ENCODE results near the gene HDAC8. TPM values are rescaled to one million over a fixed set of nuclear protein-coding genes. Genes with fewer than 3 reads are reported as not detected.
"Not testable (repeated sequence)": the region's sequence is repeated elsewhere in the genome, so short reads cannot be mapped to it uniquely, and the experiment has no call there.

Gene HDAC8
- total and polyA plus RNA-seq, 2 experiments from 2014 or later: 36.6 to 40.3 TPM

- H3K27ac ChIP-seq: no peak overlapping the region
- no peaks in the 10 kb centered on the region for H3K9me3 ChIP-seq (ENCODE audit: low read depth)
- H3K36me3 ChIP-seq: no peaks in the 10 kb centered on the region
- no peak for TF ChIP-seq CTCF (IDR thresholded peaks at IDR 0.05; ENCODE audit: low read depth, low read length)
- DNase-seq (ENCODE audit: low read depth in 1 of 2, low spot score in 1 of 2): no peak
- no peaks in the 10 kb centered on the region for H3K4me1 ChIP-seq (ENCODE audit: low read depth)
- H3K4me3 ChIP-seq: no peak overlapping the region
- no peaks in the 10 kb centered on the region for H3K27me3 ChIP-seq
Measured at GRCh38 chrX:72436010-72436409, 136.6 kb downstream of the HDAC8 start.

- H3K27ac ChIP-seq: no peak overlapping the region
- H3K36me3 ChIP-seq: no peaks in the 10 kb centered on the region
- DNase-seq (ENCODE audit: low read depth in 1 of 2, low spot score in 1 of 2): peak in 1 of 2 donors; percentile 3
- H3K27me3 ChIP-seq: no peaks in the 10 kb centered on the region
- no peaks in the 10 kb centered on the region for H3K4me1 ChIP-seq (ENCODE audit: low read depth)
- no peaks in the 10 kb centered on the region for H3K9me3 ChIP-seq (ENCODE audit: low read depth)
- no peak for TF ChIP-seq CTCF (IDR thresholded peaks at IDR 0.05; ENCODE audit: low read depth, low read length)
- no peak overlapping the region for H3K4me3 ChIP-seq
Measured at GRCh38 chrX:72430405-72430968, 142.2 kb downstream of the HDAC8 start.

- Histone ChIP-seq H3K27ac (no peak overlapping the region), H3K27me3 (no peaks in the 10 kb centered on the region), H3K36me3 (no peaks in the 10 kb centered on the region), H3K4me3 (no peak overlapping the region), H3K9me3 (ENCODE audit: low read depth) (no peaks in the 10 kb centered on the region), H3K4me1 (ENCODE audit: low read depth) (no peaks in the 10 kb centered on the region)
- TF ChIP-seq CTCF (IDR thresholded peaks at IDR 0.05; ENCODE audit: low read depth, low read length): no peak
- no peak for DNase-seq (ENCODE audit: low read depth in 1 of 2, low spot score in 1 of 2)
Measured at GRCh38 chrX:72421797-72422196, 150.8 kb downstream of the HDAC8 start.

DNA sequence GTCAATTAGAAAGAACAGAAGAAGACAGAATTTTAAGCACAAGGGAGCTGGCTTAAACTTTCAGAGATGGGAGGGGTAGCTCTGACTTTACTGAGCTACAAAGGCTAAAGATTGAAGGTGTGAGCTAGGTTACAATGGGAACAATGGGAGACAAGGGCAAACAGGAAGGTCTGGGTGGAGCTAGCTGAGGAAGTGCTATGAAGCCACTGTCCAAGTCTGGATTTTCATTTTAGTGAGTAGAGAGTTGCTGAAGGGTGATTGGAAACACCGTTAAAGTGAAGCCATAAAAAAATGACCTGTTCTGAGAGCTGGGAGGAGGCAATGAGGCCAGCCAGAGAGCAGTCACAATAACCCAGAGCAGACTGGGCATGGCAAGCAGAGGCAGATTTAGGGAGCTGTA, 162.7 kb downstream of the HDAC8 start:
- no peak for DNase-seq (ENCODE audit: low read depth in 1 of 2, low spot score in 1 of 2)
- Histone ChIP-seq H3K4me1 (ENCODE audit: low read depth) (no peaks in the 10 kb centered on the region), H3K9me3 (ENCODE audit: low read depth) (no peaks in the 10 kb centered on the region), H3K36me3 (no peaks in the 10 kb centered on the region), H3K4me3 (no peak overlapping the region), H3K27ac (no peak overlapping the region), H3K27me3 (no peaks in the 10 kb centered on the region)
- TF ChIP-seq CTCF (IDR thresholded peaks at IDR 0.05; ENCODE audit: low read depth, low read length): no peak

DNA sequence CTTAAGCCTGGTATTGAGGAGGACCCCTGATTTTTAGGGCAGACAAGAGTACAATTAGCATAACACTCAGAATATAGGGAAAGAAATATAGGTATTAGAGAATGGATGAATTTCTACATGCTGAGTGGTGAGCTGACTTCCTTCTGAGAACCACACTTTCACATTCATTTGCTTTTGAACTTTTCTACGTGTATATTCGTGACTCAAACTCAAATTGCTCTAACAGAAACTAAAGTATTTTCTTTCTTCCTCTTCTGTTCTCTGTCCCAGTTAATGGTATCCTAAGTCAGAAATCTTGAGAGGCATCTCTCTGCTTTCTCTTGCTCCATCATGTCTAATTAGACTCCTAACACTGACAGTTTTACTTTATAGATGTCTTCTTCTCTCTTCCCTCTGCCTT, 163.8 kb downstream of the HDAC8 start:
- no peaks in the 10 kb centered on the region for H3K36me3 ChIP-seq
- H3K4me3 ChIP-seq: no peak overlapping the region
- TF ChIP-seq CTCF (IDR thresholded peaks at IDR 0.05; ENCODE audit: low read depth, low read length): no peak
- H3K27me3 ChIP-seq: no peaks in the 10 kb centered on the region
- no peaks in the 10 kb centered on the region for H3K9me3 ChIP-seq (ENCODE audit: low read depth)
- no peaks in the 10 kb centered on the region for H3K4me1 ChIP-seq (ENCODE audit: low read depth)
- no peak for DNase-seq (ENCODE audit: low read depth in 1 of 2, low spot score in 1 of 2)
- H3K27ac ChIP-seq: no peak overlapping the region

- DNase-seq (ENCODE audit: low read depth in 1 of 2, low spot score in 1 of 2); H3K4me1 ChIP-seq (ENCODE audit: low read depth); H3K36me3 ChIP-seq: not testable (repeated sequence)
Measured at GRCh38 chrX:72405136-72405535, 167.5 kb downstream of the HDAC8 start.

More at GRCh38 chrX:72405136-72405535, 167.5 kb downstream of the HDAC8 start:
- not testable (repeated sequence) for H3K27me3 ChIP-seq; H3K4me3 ChIP-seq; H3K9me3 ChIP-seq (ENCODE audit: low read depth); H3K27ac ChIP-seq

Data from cardiac muscle cell (in vitro differentiated cells and primary cell).